Measurements from ENCODE around the gene CAMTA1.

DNA sequence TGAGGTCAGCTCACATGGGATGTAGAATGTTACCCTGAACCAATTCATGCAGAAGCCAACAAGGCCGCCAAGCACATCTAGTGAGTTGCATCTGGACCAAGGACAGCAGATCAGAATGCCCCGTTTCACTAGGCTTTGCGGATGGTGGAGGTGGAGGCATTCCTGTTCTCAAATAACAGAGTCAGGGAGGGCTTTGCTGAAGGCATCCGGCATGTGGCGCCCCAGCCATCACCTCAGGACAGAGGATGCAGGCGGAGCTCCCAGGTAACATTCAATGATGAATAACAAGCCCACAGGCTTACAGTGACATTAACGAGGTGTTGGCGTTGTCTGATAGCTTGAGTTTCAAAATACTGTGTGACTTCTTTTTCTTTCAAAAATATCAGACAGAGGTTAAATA lies 476.2 kb downstream of the CAMTA1 start:
- no peak for TF ChIP-seq CTCF (IDR thresholded peaks at IDR 0.05)
- TF ChIP-seq EP300 (IDR thresholded peaks at IDR 0.05) = no peak
- TF ChIP-seq POLR2A (IDR thresholded peaks at IDR 0.05) = no peak
